Activated gamma-delta T cell (primary cell): ENCODE results near the gene KIF3C.
A peak's percentile ranks its signal among the peaks of the same experiment; 100 is the strongest.

Experiments
- DNase-seq: peaks from one replicate; lab custom pipeline; 2025; lab: John Stamatoyannopoulos, UW

KIF3C gene

GRCh38 chr2:25877431-25878360 is 104.6 kb downstream of the KIF3C start:
- DNase-seq: peak; percentile 37
